Measurements from ENCODE around the gene COL20A1. TPM values are rescaled to one million over a fixed set of nuclear protein-coding genes. Genes with fewer than 3 reads are reported as not detected.

The COL20A1 gene
- total RNA-seq, 1 experiment from 2014 or later, result not detected

DNA sequence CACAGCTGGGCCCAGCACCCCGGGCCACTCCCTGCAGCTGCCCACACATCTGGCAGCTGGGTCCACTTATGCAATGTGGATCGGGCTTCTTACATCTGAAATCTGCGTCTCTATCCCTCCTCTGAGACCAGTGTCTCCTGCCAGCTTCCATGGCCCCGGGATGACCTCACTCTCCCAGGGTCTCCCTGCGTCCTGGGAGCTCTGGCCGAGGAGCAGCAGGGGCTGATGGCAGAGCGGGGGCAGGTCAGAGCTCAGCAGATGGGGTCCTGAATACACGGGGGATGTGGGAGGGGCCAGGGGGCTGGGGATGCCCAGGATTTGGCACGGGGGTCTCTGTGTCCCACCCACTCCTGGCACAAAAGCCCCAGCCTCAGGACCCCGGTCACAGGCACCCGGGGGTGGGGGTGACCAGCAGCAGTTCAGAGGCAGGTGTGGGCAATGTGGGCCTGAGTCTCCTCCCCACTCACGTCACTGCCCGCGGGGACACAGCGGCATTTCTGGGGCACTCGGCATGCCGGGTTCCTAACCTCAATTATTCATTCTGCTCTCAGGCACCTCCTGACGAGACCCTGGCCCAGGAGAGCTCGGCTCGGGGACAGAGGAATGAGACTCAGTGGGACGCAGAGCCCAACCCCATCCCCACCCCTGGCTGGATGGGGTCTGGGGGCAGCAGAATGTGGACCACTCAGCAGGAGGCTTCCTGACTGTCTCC lies 51.8 kb downstream of the COL20A1 start:
- H3K9me2 ChIP-seq (replicated peaks; ENCODE audit: low read length), result no peaks in the 10 kb centered on the region
- no peak overlapping the region for H2AFZ ChIP-seq (ENCODE audit: low read length)
- DNase-seq, result no peak
- ATAC-seq, result no peak
- H3F3A ChIP-seq (ENCODE audit: low read length, unreplicated experiment), result no peaks in the 10 kb centered on the region
- BruUV-seq (replicated peaks), result no TSS peak
- intact Hi-C loops (cut with micrococcal nuclease), result no loop called here
- H3K79me2 ChIP-seq (ENCODE audit: low read length), result no peaks in the 10 kb centered on the region
- no peaks in the 10 kb centered on the region for H4K20me1 ChIP-seq (ENCODE audit: low read length)
- ChIA-PET CTCF (no interaction called here), POLR2A (ENCODE audit: unreplicated experiment) (no interaction called here)
- no peak overlapping the region for H3K27ac ChIP-seq (ENCODE audit: low read length)
- no peaks in the 10 kb centered on the region for H3K9me3 ChIP-seq (ENCODE audit: low read length)
- no peak overlapping the region for H3K4me3 ChIP-seq (ENCODE audit: low read length)
- H3K4me1 ChIP-seq (ENCODE audit: insufficient read depth, low read length), result no peaks in the 10 kb centered on the region
- H3K27me3 ChIP-seq (ENCODE audit: low read length), result peaks cover 60% of the 10 kb centered on the region
- no peak overlapping the region for H3K4me2 ChIP-seq (ENCODE audit: low read length)
- H3K9ac ChIP-seq (ENCODE audit: low read length), result no peak overlapping the region
- TF ChIP-seq EZH2 (IDR thresholded peaks at IDR 0.05; ENCODE audit: low read length, unreplicated experiment) (no peak), EZH2phosphoT487 (IDR thresholded peaks at IDR 0.05; ENCODE audit: borderline replicate concordance, low read length) (no peak)
- TF ChIP-seq, protein P1, sequence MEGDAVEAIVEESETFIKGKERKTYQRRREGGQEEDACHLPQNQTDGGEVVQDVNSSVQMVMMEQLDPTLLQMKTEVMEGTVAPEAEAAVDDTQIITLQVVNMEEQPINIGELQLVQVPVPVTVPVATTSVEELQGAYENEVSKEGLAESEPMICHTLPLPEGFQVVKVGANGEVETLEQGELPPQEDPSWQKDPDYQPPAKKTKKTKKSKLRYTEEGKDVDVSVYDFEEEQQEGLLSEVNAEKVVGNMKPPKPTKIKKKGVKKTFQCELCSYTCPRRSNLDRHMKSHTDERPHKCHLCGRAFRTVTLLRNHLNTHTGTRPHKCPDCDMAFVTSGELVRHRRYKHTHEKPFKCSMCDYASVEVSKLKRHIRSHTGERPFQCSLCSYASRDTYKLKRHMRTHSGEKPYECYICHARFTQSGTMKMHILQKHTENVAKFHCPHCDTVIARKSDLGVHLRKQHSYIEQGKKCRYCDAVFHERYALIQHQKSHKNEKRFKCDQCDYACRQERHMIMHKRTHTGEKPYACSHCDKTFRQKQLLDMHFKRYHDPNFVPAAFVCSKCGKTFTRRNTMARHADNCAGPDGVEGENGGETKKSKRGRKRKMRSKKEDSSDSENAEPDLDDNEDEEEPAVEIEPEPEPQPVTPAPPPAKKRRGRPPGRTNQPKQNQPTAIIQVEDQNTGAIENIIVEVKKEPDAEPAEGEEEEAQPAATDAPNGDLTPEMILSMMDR (conservative IDR thresholded peaks at IDR 0.05; ENCODE audit: low read depth, low read length), result no peak
- no peaks in the 10 kb centered on the region for H3K36me3 ChIP-seq (ENCODE audit: low read depth, low read length)

DNA sequence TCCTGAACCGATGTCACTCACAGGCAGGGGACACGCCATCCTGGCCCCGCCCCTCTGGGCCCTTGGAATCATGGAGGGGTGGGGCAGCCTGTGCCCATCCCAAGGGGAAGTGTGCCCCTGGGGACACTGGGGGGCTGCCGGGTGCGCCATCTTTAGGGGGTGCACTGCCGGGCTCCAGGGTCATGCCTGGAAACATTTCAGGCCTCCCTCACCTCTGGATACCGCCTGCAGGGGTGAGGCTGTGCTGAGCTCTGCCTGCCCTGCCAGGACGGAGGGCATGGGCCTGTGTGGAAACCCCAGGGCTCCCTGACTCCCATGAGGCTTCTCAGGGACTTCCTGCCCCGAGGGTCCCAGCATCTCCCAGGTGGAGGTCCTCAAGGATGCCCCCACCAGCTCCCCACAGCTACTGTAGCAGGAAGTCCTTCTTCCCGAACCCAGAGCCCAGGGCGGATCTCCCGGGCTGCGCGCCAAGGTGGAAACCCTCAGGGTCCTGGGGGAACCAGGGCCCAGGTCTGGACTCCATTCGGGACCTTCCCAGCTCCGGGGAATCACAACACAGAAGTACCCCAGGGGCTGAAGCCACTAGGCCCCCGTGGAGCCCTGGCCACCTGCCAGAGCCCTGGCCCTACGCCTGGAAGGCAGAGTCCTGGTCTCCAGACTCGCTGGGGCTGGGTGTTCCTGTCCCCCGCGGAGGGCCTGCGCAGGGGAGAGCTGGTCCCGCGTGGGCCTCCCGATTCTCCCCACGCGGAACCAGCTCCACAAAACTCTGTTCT lies 52.5 kb downstream of the COL20A1 start:
- no TSS peak for BruUV-seq (replicated peaks)
- Histone ChIP-seq H3K9me2 (replicated peaks; ENCODE audit: low read length) (no peaks in the 10 kb centered on the region), H3K27me3 (ENCODE audit: low read length) (peaks cover 60% of the 10 kb centered on the region), H3K79me2 (ENCODE audit: low read length) (no peaks in the 10 kb centered on the region), H3K9ac (ENCODE audit: low read length) (no peak overlapping the region), H3K4me3 (ENCODE audit: low read length) (no peak overlapping the region), H2AFZ (ENCODE audit: low read length) (no peak overlapping the region), H3F3A (ENCODE audit: low read length, unreplicated experiment) (no peaks in the 10 kb centered on the region), H3K4me1 (ENCODE audit: insufficient read depth, low read length) (no peaks in the 10 kb centered on the region), H3K36me3 (ENCODE audit: low read depth, low read length) (no peaks in the 10 kb centered on the region), H3K9me3 (ENCODE audit: low read length) (no peaks in the 10 kb centered on the region), H3K4me2 (ENCODE audit: low read length) (no peak overlapping the region), H4K20me1 (ENCODE audit: low read length) (no peaks in the 10 kb centered on the region), H3K27ac (ENCODE audit: low read length) (no peak overlapping the region)
- DNase-seq, result no peak
- TF ChIP-seq, protein P1 (conservative IDR thresholded peaks at IDR 0.05; ENCODE audit: low read depth, low read length), result no peak
- TF ChIP-seq EZH2phosphoT487 (IDR thresholded peaks at IDR 0.05; ENCODE audit: borderline replicate concordance, low read length) (no peak), EZH2 (IDR thresholded peaks at IDR 0.05; ENCODE audit: low read length, unreplicated experiment) (no peak)
- ATAC-seq, result no peak
- CTCF ChIA-PET, result no interaction called here
- intact Hi-C loops (cut with micrococcal nuclease), result no loop called here
- POLR2A ChIA-PET (ENCODE audit: unreplicated experiment), result interaction anchor here (0.7 kb wide), 1 partner anchor 13 kb away, joined by 4 read pairs; no protein-coding TSS in a partner anchor
